HG03565 (cell line): Measurements from ENCODE around the gene FANK1.
A peak's percentile ranks its signal among the peaks of the same experiment; 100 is the strongest.
"Not testable (repeated sequence)": the region's sequence is repeated elsewhere in the genome, so short reads cannot be mapped to it uniquely, and the experiment has no call there.

Experiments used
- ATAC-seq: cut with Tn5 transposase; IDR thresholded peaks from one replicate; pipeline ENCODE4 v1.9.1; 2021; ENCODE audit warnings: mild to moderate bottlenecking, moderate library complexity; ENCODE audit not compliant: unreplicated experiment

Gene FANK1

DNA sequence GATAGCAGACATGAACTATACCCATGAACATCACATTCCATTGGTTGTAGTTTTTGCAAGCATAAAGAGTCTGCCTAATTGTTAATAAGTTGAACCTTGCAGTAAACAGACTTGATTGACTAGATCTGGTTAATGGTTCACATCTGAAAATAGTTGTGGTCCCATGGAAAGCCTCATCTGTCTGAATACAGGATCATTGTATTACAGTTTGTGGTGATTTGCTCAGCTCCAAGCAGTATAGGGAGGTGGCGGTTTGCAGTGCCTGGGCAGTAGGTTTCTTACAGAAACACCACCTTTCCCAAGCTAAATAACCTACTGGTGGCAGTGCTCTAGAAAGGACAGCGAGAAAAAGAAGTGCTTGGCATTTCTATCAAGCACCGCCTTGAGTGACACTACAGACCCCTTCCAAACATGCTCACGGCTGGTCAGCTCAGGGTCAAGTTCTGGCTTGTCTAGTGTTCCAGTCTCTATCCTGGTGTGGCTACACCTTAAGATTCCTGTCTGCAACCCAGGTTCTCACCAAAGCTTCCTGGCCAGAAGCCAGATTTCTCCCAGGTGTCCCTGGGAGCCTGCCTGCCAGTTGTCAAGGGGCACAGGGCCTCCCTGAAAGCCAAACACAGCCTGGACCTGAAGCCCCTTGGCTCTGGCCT is 119.9 kb downstream of the FANK1 start:
- ATAC-seq: no peak

DNA sequence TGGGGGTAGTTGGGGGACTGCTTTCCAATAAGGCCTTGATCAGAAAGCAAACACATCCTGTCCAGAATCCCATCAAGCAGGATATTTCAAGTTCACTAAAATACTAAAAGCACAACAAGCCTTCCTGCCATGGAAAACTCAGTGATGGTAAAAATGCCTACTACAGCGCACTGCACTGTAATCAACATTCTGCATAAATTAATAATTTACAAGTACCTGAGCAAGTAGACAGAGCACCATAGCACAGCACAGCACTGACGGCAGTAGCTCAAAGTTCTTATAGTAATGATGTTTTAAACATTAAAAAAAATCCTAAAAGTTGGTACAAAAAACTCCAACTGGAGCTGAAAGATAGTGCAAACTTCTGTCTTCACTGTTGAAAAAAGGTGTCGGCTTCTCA is 120.5 kb downstream of the FANK1 start:
- no peak for ATAC-seq

DNA sequence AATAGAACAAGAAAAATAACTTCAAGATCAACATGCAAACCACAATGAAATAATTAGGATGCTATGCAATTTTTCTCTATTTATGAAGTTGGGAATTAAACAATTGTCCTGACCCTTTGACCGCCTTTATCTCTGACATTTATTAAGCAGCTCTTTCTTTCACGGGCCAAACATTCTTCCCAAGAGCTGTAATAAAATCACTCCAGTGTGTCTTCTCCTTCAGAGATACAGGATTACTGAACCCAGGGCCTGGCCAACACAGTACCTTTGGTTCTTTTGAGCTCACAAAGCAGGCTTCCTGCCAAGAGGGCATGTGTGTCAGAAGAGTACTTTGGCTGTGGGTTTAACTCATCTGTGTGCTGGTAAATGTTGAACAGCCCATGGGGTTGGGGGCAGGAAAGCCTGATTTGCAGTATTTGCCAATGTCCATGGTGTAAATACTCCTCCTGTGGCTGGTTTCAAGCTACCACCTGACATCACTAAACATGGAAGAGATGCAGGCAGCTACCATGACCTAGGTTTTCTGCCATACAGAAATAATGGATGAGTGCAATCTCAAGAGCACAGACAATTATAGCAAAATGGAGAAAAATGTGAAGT is 121.7 kb downstream of the FANK1 start:
- no peak for ATAC-seq

DNA sequence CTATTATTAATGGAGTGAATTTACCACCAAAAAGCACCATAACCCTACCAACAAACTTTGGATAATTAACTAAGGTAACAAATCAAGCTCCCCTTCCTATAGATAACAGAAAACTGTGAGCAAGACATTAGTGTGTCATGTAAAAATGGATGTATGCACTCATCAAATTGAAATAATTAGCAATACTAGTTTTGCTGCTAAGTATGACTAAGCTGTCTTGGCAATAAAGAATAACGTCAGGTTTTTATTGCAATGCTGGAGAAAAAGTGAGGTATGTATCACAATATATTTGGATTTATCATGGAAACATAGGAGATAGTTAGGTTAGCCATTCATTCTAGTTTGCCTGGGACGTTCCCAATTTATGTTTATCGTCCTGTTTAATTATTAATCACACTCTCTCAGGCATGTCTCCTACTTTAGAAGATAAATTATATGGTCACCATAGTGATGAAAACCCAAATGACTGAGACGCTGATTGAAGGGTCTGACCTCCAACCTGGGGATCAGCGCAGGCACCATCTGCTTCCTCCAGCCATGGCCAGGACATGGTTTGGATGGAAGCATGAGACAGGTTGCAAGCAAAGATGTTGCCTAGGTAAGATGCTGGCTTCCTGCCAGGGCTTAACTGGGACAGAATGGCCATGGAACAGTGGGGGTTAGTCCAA is 125.6 kb downstream of the FANK1 start:
- ATAC-seq: no peak

DNA sequence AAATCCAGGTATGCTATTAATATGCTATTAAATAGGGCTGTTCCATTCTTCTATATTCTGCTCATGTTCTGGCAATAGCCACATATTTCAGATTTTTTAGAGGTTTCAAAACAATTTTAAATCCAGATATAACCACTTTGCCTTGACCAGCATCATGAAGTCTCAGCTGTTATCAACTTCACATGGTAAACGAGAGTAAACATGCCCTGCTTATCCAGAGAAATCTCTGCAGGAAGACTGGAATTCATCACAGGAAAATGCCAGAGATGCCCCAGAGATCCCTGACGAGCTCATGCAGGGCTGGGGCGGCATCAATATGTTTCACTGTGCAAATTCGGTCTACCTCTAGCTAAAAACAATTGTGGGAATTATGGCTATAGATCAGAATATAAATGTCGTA is 126.5 kb downstream of the FANK1 start:
- no peak for ATAC-seq

DNA sequence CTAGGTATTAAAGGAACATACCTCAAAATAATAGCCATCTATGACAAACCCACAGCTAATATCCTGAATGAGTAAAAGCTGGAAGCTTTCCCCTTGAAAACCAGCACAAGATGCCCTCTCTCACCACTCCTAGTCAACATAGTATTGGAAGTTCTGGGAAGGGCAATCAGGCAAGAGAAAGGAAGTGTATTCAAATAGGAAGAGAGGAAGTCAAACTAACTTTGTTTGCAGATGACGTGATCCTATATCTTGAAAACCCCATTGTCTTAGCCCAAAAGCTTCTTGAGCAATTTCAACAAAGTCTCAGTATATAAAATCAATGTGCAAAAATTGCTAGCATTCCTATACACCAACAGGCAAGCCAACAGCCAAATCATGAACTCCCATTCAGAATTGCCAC is 131.3 kb downstream of the FANK1 start:
- ATAC-seq: no peak

DNA sequence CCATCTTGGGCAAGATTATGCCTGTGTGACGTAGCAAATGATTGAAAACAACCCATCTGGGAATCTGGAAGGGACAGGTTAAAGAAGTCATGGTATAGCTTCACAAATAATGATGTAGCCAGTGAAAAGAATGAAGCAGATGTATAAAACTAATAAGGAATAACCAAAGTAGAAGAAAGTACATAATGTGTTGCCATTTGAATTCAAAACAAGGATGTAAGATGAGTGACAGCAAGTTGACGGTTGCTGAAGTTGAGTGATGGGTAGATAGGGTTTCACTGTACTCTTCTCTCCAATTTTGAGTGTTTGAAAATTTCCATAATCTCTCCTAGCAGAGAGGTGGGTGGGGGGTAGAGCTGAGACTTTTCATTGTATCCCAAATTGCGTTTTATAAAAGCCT is 133.6 kb downstream of the FANK1 start:
- ATAC-seq: no peak

DNA sequence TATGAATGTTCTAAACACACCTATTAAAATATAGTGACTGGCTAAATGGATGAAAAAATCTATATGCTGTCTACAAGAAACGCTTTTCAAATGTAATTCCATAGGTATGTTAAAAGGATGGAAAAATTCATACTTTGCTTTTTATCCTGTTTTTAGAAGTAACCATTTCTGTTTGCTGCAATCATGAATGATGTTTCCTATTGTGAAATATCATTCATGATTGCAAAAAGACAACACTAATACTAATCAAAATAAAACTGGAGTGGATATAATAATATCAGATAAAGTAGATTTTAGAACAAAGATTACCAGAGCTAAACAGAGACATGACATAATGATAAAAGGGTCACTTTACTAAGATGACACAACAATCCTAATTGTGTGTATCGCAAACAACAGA is 138.2 kb downstream of the FANK1 start:
- ATAC-seq: no peak

DNA sequence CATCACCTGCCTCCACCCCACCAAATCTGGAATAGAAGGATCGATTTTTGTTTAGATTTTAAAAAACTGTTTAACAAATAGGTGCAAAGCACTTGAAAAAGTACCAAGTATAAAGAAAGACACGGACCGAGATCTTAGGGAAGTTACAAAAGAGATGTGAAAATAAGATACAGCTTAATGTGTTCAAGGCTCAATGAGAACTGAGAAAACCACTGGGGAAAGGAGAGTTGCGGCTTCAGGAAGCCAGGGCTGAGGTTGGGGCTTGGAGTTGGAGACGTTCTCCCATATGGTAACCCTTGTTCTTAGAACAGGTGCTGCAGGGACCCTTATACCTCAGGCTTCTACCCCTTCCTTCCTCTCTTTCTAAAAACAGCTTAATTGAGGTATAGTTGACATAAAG is 140.2 kb downstream of the FANK1 start:
- ATAC-seq: no peak

DNA sequence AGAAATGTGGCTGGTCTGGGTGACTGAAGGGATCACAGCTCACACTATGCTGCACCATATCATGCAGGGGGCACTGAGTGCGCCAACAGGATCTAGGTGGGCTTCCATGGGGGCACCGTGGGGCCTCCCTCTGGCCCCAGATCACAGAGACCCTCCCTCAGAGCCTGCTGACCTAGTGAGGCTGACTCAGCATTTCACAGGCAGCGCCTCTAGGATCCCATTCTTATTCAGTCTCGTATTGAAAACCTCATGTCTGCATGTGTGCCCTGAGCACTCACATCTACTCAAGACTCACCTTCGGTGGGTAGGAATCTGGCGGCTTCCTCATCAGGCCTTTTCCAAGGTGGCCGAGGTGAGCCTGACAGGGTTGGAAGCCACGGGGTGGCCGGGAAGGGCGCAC is 141.6 kb downstream of the FANK1 start:
- no peak for ATAC-seq

DNA sequence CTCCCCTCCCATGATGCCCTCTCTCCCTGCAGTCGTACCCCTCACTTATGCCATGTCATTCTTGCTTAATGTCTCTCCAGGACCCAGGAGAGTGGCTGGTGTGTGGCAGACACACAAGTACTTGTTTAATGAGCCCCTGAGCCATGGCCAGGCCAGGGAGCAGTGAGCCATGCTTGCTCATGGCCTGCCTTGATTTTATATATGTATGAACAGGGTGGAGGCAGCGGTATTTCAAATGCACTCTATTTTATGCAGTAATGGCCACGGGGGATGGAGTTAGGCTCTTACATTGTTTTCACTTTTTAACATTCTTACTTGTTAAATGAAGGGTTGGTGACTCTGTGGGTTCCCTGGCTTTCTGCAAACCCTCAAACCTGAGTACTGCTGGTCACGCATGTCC is 144.8 kb downstream of the FANK1 start:
- no peak for ATAC-seq

DNA sequence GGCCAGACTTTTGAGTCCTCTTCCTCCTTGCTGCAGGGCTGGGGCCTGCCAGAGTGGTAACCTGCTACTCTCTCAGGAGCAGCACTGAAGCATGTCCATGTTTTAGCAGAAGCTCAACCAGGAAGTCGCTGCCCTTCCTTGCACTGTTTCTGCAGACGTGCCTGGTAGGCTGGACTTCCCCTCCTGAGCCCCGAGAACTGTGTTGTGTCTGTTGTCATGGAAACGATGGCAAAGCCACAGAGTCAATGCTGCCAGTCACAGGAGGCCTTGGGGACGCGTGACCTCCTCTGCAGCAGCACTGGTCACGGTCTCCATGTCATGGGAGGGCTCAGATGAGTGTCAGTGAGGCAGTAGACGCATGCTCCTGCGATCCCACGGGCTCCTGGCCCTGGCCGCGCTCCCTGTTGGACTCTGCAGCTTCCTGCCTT is 145.5 kb downstream of the FANK1 start:
- peak; percentile 100 for ATAC-seq

DNA sequence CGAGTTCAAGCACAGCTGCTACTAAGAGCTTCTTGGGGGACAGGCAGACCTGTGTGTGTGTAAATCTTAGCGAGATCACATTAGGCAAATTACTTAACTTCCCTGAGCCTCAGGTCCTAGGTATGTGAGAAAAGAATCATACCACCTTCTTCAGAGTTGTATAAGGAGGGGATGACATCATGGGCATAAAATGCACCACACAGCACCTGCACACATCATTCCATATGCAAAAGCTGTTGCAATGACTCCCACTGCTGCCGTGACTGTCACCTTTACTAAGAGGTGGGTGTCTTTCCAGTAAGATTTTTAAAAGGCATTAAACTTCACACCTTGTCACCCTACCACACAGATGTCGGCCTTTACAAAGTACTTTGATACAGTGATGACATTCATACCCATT is 146.0 kb downstream of the FANK1 start:
- no peak for ATAC-seq

DNA sequence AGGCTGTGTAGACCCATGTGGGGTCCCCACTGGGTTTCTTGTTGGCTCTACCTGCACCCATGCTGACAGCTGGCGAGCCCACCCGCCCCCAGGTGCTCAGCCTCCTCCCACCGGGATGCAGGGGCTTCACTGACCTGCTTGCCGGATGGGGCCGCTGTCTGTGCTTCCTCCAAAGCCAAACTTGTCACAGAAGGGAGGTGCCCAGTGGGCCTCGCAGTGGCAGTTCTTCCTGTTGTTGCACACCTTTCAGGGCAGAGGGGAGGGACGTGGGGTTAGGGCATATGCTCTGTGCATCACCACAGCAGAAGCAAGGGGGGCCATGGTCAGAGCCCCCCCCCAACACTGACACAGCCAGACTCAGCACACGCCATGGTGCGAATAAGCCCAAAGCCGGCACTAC is 146.5 kb downstream of the FANK1 start:
- no peak for ATAC-seq

DNA sequence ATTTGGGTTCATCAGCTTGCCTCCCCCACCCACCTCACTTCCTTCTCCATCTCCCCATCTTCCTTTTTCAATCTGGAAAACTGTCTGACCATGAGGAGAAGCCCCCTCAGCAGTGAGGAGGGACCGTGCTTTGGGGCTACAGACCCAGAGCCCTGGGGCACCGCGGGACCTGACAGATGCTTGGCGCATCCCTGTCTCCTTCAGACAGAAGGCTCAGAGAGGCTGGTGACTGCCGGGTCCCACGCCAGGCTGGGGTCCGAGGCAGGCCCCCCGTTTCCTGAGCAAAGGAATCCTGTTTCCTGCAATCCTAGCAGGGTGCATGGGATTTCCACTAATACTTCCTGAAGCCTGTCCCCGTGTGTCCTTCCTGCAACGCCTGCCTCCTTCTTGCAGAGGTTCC is 147.0 kb downstream of the FANK1 start:
- ATAC-seq: no peak

DNA sequence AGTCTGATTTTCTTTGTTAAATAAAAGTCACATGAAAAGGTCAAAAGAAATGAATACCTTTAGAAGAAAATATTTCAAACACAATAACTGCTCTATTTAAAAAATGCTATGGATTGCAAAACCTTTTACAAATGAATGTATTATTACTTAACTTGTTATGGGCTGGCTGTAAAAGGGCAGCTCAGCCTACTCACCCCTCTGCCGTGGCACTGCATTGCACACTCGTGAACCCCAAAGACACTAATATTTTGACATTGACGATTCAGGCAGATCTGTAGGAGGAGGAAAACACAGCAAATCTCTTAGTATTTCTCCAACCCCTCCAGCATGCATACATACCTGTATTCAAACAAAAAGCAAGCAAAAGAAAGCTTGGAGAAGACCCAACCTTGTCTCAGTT is 149.5 kb downstream of the FANK1 start:
- no peak for ATAC-seq

DNA sequence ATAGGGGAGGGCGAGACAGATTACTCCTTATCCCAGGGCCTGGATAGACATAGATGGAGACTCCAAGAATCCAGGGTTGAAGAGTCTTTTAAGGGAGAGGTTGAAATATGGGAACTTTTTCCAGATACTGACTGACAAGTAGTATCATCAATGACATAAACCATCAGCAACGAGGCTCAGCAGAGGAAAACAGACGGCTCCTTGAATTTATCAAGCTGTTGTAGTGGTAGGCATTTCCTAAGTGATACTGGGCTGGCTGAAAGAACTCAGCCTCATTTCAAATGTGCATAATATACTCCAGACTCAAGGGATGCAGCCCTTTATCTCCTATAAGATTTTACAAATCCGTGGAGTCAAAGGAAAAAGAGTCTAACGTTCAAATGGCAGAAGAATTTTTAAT is 150.5 kb downstream of the FANK1 start:
- ATAC-seq: no peak

DNA sequence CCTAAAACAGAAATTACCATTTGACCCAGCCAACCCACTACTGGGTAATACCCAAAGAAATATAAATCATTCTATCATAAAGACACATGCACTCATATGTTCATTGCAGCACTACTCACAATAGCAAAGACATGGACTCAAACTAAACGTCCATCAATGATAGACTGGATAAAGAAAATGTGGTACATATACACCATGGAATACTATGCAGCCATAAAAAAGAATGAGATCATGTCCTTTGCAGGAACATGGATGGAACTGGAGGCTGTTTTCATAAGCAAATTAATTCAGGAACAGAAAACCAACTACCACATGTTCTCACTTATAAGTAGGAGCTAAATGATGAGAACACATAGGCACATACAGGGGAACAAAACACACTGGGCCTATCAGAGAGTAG is 151.4 kb downstream of the FANK1 start:
- ATAC-seq: not testable (repeated sequence)

DNA sequence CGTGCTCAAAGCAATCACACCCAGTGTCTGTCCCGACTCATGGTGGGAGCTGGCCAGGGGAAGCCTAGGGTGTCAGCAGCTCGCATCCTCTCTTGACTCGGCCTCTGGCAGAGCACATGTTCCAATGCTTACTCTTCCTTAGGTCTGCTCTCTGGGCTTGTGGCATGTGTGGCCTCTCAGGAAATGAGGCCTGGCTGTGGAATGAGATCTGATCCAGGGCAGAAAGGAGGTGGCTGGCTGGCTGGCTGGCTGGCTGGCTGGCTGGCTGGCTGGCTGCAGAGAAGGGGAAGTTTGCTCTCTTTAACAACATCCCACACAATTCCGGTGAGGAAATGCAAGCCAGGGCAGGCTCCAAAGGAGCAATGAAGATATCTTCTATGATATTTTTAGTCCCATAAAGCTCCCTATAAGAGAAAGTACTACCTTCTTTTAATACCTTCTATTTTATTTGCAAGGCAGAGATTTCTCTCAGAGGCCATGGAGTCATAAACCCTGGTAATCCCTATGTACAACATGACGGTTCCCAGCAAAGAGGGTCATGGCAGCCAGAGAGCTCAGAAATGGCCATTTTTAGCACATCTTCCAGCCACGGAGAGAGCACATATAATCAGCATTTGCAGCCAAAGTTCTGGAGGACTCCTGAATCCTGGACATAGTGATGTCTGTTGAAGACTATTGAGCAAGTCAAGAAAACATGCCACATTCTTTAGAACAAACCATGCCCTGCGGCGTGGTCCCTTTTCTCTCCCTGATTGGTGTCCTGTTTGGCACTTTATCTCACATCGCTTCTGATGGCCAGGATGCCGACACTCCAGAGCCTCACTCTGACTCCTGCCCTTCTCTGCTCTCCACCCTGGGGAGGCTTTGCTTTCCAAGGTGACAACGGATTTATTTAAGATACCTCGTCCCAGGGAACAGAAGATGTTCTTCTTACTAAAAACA is 153.7 kb downstream of the FANK1 start:
- ATAC-seq: no peak

DNA sequence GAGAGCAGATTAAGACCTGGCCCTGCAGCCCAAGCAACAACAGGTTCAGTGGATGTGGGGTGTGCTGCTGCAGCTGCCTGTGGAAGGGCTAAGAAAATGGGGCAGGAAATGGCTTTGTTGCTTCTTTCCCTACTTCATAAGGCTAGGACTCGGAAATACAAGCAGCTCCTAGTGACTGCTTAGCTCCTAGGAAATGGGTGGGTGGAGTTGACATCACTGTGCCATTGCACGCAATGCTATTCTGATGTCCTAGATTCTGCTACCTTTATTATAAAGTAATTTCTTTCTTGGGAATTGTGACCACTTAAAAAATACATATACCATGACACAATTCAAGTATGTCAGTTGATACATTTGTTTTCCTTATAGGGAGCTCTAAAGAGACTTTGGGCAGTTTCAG is 155.8 kb downstream of the FANK1 start:
- no peak for ATAC-seq

DNA sequence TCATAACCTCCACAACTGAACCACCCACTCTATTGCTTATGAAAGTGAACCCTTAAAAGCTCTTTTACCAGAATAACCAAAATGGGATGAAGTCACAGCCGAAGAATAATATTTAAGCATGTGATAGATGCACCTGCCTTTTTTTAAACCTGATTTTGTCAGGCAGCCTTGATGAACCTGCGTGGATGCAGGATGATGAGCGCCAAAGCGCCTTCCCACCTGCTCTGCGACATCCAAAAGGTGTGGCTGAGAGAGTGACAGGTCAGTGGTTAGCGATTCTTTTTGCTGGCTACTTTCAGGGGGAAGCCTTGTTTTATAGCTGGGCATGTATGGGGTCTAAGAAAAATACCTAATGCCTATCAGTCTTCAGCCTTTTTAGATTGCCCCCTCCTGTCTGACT is 157.8 kb downstream of the FANK1 start:
- ATAC-seq: no peak
